Esophagus (tissue), 2 donors: Measurements from ENCODE around the gene FBN1. TPM values are rescaled to one million over a fixed set of nuclear protein-coding genes. Genes with fewer than 3 reads are reported as not detected.

Source experiments
- H3K27ac ChIP-seq, 2 donors: one replicate each; pipeline ENCODE4 v1.5.1; 2013; ENCODE audit warnings: low read depth in 2 of 2, mild to moderate bottlenecking in 2 of 2, inconsistent platforms in 1 of 2, low read length in 1 of 2, moderate library complexity in 1 of 2
- H3K27me3 ChIP-seq, 2 donors: one replicate each; pipeline ENCODE4 v1.6.1; 2013; ENCODE audit warnings: low read length in 2 of 2, control low read depth in 1 of 2, mild to moderate bottlenecking in 1 of 2; ENCODE audit not compliant: insufficient read depth in 2 of 2, control insufficient read depth in 1 of 2
- H3K36me3 ChIP-seq, 2 donors: one replicate each; pipeline ENCODE4 v1.6.1; 2013; ENCODE audit warnings: low read length in 1 of 2; ENCODE audit not compliant: control insufficient read depth in 2 of 2, insufficient read depth in 2 of 2
- H3K4me1 ChIP-seq, 2 donors: one replicate each; pipeline ENCODE4 v1.6.1; 2013; ENCODE audit warnings: low read length in 1 of 2; ENCODE audit not compliant: control insufficient read depth in 2 of 2, insufficient read depth in 2 of 2
- H3K4me3 ChIP-seq, 2 donors: one replicate each; pipeline ENCODE4 v1.5.1; 2013; ENCODE audit warnings: low read length in 2 of 2, mild to moderate bottlenecking in 2 of 2, low read depth in 1 of 2, moderate library complexity in 1 of 2
- H3K9me3 ChIP-seq, 2 donors: one replicate each; pipeline ENCODE4 v1.6.1; 2013; ENCODE audit warnings: mild to moderate bottlenecking in 2 of 2, low read depth in 1 of 2, low read length in 1 of 2, moderate library complexity in 1 of 2; ENCODE audit not compliant: control insufficient read depth in 2 of 2, insufficient read depth in 1 of 2
- WGBS, 2 donors: extraction: QIAGEN DNeasy Blood & Tissue Kit; methylation state at CpG; one replicate each; pipeline ENCODE4 v1.1.7; 2013; 5-methylcytosine and 5-hydroxymethylcytosine counted together
- polyA plus RNA-seq, 2 donors: library from polyadenylated mRNA; stranded (reverse); fragments of 200-250 nt; gene quantifications; one replicate each; pipeline ENCODE4 v1.2.3, GENCODE V29; 2013
- donor health status: healthy with polysubstance abuse.
- donor health status: Bipolar disorder and iron deficiency.

FBN1 gene
- polyA plus RNA-seq, 2 donors: 1.8 to 6.4 TPM

DNA sequence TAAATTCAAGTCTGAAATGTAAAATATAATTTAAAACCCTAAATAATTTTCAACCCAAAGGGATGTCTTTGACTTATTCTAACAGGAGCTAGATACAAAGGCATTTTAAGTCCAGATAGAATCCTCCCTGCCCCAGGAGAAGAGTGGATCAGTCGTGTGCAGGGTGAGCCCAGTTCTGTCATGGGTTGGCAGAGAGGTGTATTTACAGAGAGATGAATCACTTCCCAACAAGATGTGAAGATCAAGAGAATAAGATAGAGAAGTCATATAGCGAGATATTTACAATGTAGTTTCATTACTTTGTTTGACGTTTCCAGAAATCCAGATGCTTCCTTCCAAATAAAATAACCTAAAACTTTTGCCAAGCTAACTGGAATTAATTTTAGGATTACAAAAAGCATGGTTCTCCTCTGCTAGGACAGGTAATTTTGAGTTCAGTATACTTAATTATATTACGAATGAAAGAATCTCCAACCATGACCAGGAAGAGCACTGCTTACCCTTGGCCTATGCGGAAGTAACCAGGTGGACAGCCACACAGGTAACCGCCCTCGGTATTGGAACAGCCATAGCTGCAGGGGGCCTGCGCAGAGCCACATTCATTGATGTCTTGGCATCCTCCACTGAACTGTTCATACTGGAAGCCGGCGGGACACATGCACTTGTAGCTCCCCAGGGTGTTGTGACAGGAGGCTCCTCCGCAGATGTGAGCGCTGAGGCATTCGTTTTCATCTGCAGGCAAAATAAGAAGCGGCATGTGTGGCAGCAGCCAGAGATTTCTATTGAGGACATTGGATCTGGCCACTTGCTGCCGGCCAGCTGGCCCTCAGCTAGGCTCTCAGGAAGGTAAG lies 230.2 kb downstream of the FBN1 start:
- H3K36me3 ChIP-seq: peaks cover 0 to 3% of the 10 kb centered on the region in 2 donors
- no peaks in the 10 kb centered on the region for H3K27me3 ChIP-seq
- WGBS, 2 donors: 47 to 63% methylated on average over 15 of the region's 15 CpGs
- H3K4me3 ChIP-seq: no peak overlapping the region
- peak overlapping the region; percentile 5 to 74 for H3K27ac ChIP-seq
- no peaks in the 10 kb centered on the region for H3K9me3 ChIP-seq
- H3K4me1 ChIP-seq: peaks cover 0 to 5% of the 10 kb centered on the region in 2 donors

- WGBS, 2 donors: 53 to 74% methylated on average over 3 of the region's 3 CpGs
- peaks cover 0 to 3% of the 10 kb centered on the region in 2 donors for H3K36me3 ChIP-seq
- peaks cover 0 to 5% of the 10 kb centered on the region in 2 donors for H3K4me1 ChIP-seq
- H3K9me3 ChIP-seq: no peaks in the 10 kb centered on the region
- H3K27ac ChIP-seq: no peak overlapping the region
- H3K4me3 ChIP-seq: no peak overlapping the region
- H3K27me3 ChIP-seq: no peaks in the 10 kb centered on the region
Measured at GRCh38 chr15:48414015-48414414, 231.5 kb downstream of the FBN1 start.

GRCh38 chr15:48413304-48413703 lies 232.2 kb downstream of the FBN1 start:
- Histone ChIP-seq H3K4me1 (peaks cover 0 to 5% of the 10 kb centered on the region in 2 donors), H3K36me3 (peaks cover 0 to 3% of the 10 kb centered on the region in 2 donors), H3K27me3 (no peaks in the 10 kb centered on the region), H3K27ac (no peak overlapping the region), H3K9me3 (no peaks in the 10 kb centered on the region), H3K4me3 (no peak overlapping the region)
- 73 to 76% methylated on average over 6 of the region's 6 CpGs for WGBS, 2 donors

GRCh38 chr15:48411971-48412591 lies 233.4 kb downstream of the FBN1 start:
- Histone ChIP-seq H3K27me3 (no peaks in the 10 kb centered on the region), H3K36me3 (peaks cover 0 to 3% of the 10 kb centered on the region in 2 donors), H3K27ac (peak overlapping the region in 1 of 2 donors; percentile 15), H3K9me3 (no peaks in the 10 kb centered on the region), H3K4me1 (peaks cover 0 to 5% of the 10 kb centered on the region in 2 donors), H3K4me3 (no peak overlapping the region)
- WGBS, 2 donors: 65 to 67% methylated on average over 6 of the region's 6 CpGs

DNA sequence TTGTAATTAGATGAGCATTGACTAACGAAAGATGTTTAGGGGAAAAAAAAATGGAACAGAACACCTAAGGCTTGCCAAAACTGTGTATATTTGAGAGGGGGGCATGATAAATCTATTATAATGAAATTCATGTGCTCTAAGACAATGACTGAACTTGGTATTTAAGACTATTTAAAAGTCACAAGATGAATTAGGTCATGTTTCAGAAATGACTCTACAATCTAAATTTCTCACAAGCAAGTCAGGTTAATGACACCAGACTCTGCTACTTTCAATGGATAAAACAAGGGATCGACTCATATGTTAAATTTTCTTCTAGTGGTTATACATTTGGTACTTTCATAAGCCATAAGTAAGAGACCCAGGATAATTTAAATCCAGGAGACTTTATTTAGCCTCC lies 235.9 kb downstream of the FBN1 start:
- no peaks in the 10 kb centered on the region for H3K9me3 ChIP-seq
- 82 to 87% methylated on average over 2 of the region's 2 CpGs for WGBS, 2 donors
- H3K27ac ChIP-seq: no peak overlapping the region
- no peaks in the 10 kb centered on the region for H3K4me1 ChIP-seq
- H3K27me3 ChIP-seq: no peaks in the 10 kb centered on the region
- H3K4me3 ChIP-seq: no peak overlapping the region
- peaks cover 0 to 3% of the 10 kb centered on the region in 2 donors for H3K36me3 ChIP-seq

- Histone ChIP-seq H3K27me3 (no peaks in the 10 kb centered on the region), H3K36me3 (peaks cover 0 to 3% of the 10 kb centered on the region in 2 donors), H3K4me3 (no peak overlapping the region), H3K4me1 (no peaks in the 10 kb centered on the region), H3K27ac (no peak overlapping the region), H3K9me3 (no peaks in the 10 kb centered on the region)
Measured at GRCh38 chr15:48408327-48408726, 237.2 kb downstream of the FBN1 start.

DNA sequence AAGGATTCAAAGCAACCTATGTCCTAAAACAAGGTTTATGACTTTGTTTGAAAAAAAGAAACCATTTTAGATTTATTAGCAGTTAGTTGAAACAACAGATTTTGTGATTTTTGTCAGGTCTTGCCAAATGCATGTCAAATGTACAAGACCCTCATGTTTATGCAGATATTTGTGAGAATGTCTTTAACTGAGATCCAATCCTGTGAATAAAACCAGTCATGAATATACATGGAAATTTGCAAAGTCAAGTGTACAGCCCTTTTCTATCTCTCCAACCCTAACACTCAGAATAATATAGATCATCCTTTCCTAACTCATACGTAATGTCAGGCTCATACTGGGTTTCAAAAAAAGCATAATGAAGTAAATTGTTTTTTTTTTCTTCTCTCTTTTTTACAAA lies 237.9 kb downstream of the FBN1 start:
- peaks cover 0 to 3% of the 10 kb centered on the region in 2 donors for H3K36me3 ChIP-seq
- WGBS, 2 donors: 79 to 81% methylated on average over 1 of the region's 1 CpG
- H3K4me3 ChIP-seq: no peak overlapping the region
- H3K27me3 ChIP-seq: no peaks in the 10 kb centered on the region
- no peaks in the 10 kb centered on the region for H3K4me1 ChIP-seq
- H3K9me3 ChIP-seq: no peaks in the 10 kb centered on the region
- no peak overlapping the region for H3K27ac ChIP-seq

- 85 to 96% methylated on average over 1 of the region's 1 CpG for WGBS, 2 donors
- no peak overlapping the region for H3K27ac ChIP-seq
Measured at GRCh38 chr15:48406911-48407310, 238.6 kb downstream of the FBN1 start.

DNA sequence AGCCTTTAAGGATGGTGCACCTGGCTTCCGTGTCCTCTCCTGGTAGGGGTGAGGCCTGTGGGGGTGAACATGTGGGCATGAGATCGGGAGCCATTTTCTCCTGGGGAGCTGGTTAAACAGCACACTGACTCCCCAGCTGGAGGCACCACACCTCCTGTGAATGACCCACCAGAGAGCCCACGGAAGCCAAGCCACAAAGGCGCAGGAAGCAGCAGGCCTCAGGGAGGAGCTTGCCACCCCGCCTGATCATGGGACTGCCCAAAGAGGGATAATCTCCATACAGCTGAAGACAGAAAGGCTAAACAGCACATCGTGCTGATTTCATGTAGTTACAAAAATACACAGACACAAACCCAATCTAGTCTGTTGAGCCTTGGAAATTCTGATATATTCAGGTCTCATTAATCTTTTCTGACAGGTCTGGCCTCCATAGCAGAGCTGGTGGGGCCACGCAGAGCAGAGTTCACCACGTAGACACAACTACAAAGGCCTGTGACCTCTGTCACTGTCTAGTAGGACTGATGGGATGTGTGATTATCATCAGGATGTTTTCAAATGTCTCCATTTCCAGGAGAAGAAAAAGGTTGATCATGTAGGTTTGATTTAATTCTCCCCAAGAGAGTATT lies 239.1 kb downstream of the FBN1 start:
- Histone ChIP-seq H3K27ac (no peak overlapping the region), H3K4me1 (no peaks in the 10 kb centered on the region), H3K27me3 (no peaks in the 10 kb centered on the region), H3K9me3 (no peaks in the 10 kb centered on the region), H3K4me3 (no peak overlapping the region), H3K36me3 (peaks cover 0 to 3% of the 10 kb centered on the region in 2 donors)
- 71 to 76% methylated on average over 8 of the region's 8 CpGs for WGBS, 2 donors

More at GRCh38 chr15:48406911-48407310, 238.6 kb downstream of the FBN1 start:
- Histone ChIP-seq H3K4me1 (no peaks in the 10 kb centered on the region), H3K36me3 (peaks cover 0 to 3% of the 10 kb centered on the region in 2 donors), H3K9me3 (no peaks in the 10 kb centered on the region), H3K4me3 (no peak overlapping the region), H3K27me3 (no peaks in the 10 kb centered on the region)
